ENCODE data around the gene PPP2R2B. TPM values are rescaled to one million over a fixed set of nuclear protein-coding genes. Genes with fewer than 3 reads are reported as not detected.
"Not testable (repeated sequence)": the region's sequence is repeated elsewhere in the genome, so short reads cannot be mapped to it uniquely, and the experiment has no call there.

Gene PPP2R2B
- total RNA-seq, 2 donors from 2014 or later, result 0.70 to 2.0 TPM

- peaks cover 6% of the 10 kb centered on the region for H3K27me3 Mint-ChIP-seq (ENCODE audit: low read depth)
- no peak overlapping the region for H3K4me3 Mint-ChIP-seq
- no peaks in the 10 kb centered on the region for H3K36me3 Mint-ChIP-seq (ENCODE audit: insufficient read depth in 2 of 2)
- no peaks in the 10 kb centered on the region for H3K4me1 Mint-ChIP-seq (ENCODE audit: low read depth)
- no peak for DNase-seq
- H3K27ac Mint-ChIP-seq, result no peak overlapping the region
- no peak for ATAC-seq (replicated peaks in 1 of 2)
- H3K9me3 Mint-ChIP-seq, result no peaks in the 10 kb centered on the region
These were observed 249.6 kb downstream of the PPP2R2B start for GRCh38 chr5:146628950-146629349.

GRCh38 chr5:146626936-146627335 lies 251.6 kb downstream of the PPP2R2B start:
- peaks cover 6% of the 10 kb centered on the region for H3K27me3 Mint-ChIP-seq (ENCODE audit: low read depth)
- no peak for DNase-seq
- H3K36me3 Mint-ChIP-seq (ENCODE audit: insufficient read depth in 2 of 2), result no peaks in the 10 kb centered on the region
- H3K4me1 Mint-ChIP-seq (ENCODE audit: low read depth), result no peaks in the 10 kb centered on the region
- no peak for ATAC-seq (replicated peaks in 1 of 2)
- no peak overlapping the region for H3K4me3 Mint-ChIP-seq
- no peak overlapping the region for H3K27ac Mint-ChIP-seq
- H3K9me3 Mint-ChIP-seq, result no peaks in the 10 kb centered on the region

- H3K4me3 Mint-ChIP-seq, result no peak overlapping the region
- ATAC-seq (replicated peaks in 1 of 2), result no peak
- H3K27me3 Mint-ChIP-seq (ENCODE audit: low read depth), result peaks cover 6% of the 10 kb centered on the region
- H3K4me1 Mint-ChIP-seq (ENCODE audit: low read depth), result no peaks in the 10 kb centered on the region
- no peaks in the 10 kb centered on the region for H3K36me3 Mint-ChIP-seq (ENCODE audit: insufficient read depth in 2 of 2)
- H3K9me3 Mint-ChIP-seq, result no peaks in the 10 kb centered on the region
- DNase-seq, result no peak
- no peak overlapping the region for H3K27ac Mint-ChIP-seq
These were observed 254.4 kb downstream of the PPP2R2B start for GRCh38 chr5:146624179-146624578.

GRCh38 chr5:146623666-146624065 lies 254.9 kb downstream of the PPP2R2B start:
- ATAC-seq (replicated peaks in 1 of 2), result no peak
- Mint-ChIP-seq H3K36me3 (ENCODE audit: insufficient read depth in 2 of 2) (no peaks in the 10 kb centered on the region), H3K9me3 (no peaks in the 10 kb centered on the region)

GRCh38 chr5:146623009-146623408 lies 255.5 kb downstream of the PPP2R2B start:
- Mint-ChIP-seq H3K36me3 (ENCODE audit: insufficient read depth in 2 of 2) (no peaks in the 10 kb centered on the region), H3K9me3 (no peaks in the 10 kb centered on the region), H3K27ac (no peak overlapping the region), H3K4me1 (ENCODE audit: low read depth) (no peaks in the 10 kb centered on the region), H3K4me3 (no peak overlapping the region), H3K27me3 (ENCODE audit: low read depth) (peaks cover 6% of the 10 kb centered on the region)
- DNase-seq (no peak), ATAC-seq (replicated peaks in 1 of 2) (no peak)

More at GRCh38 chr5:146623666-146624065, 254.9 kb downstream of the PPP2R2B start:
- no peak overlapping the region for H3K27ac Mint-ChIP-seq
- no peak for DNase-seq
- H3K4me3 Mint-ChIP-seq, result no peak overlapping the region
- H3K27me3 Mint-ChIP-seq (ENCODE audit: low read depth), result peaks cover 6% of the 10 kb centered on the region
- H3K4me1 Mint-ChIP-seq (ENCODE audit: low read depth), result no peaks in the 10 kb centered on the region

GRCh38 chr5:146622391-146622790 lies 256.2 kb downstream of the PPP2R2B start:
- H3K9me3 Mint-ChIP-seq, result no peaks in the 10 kb centered on the region
- no peak for ATAC-seq (replicated peaks in 1 of 2)
- no peak overlapping the region for H3K4me3 Mint-ChIP-seq
- no peaks in the 10 kb centered on the region for H3K4me1 Mint-ChIP-seq (ENCODE audit: low read depth)
- H3K27ac Mint-ChIP-seq, result no peak overlapping the region
- peaks cover 6% of the 10 kb centered on the region for H3K27me3 Mint-ChIP-seq (ENCODE audit: low read depth)
- no peak for DNase-seq
- H3K36me3 Mint-ChIP-seq (ENCODE audit: insufficient read depth in 2 of 2), result no peaks in the 10 kb centered on the region

- Mint-ChIP-seq H3K27me3 (ENCODE audit: low read depth) (peaks cover 6% of the 10 kb centered on the region), H3K4me1 (ENCODE audit: low read depth) (no peaks in the 10 kb centered on the region), H3K9me3 (peaks cover 6 to 7% of the 10 kb centered on the region in 2 donors), H3K27ac (no peak overlapping the region), H3K4me3 (no peak overlapping the region), H3K36me3 (ENCODE audit: insufficient read depth in 2 of 2) (peaks cover 0 to 1% of the 10 kb centered on the region in 2 donors)
- DNase-seq (no peak), ATAC-seq (replicated peaks in 1 of 2) (no peak)
These were observed 257.9 kb downstream of the PPP2R2B start for GRCh38 chr5:146620669-146621051.

- peaks cover 6 to 10% of the 10 kb centered on the region in 2 donors for H3K9me3 Mint-ChIP-seq
- no peak for DNase-seq
These were observed 258.4 kb downstream of the PPP2R2B start for GRCh38 chr5:146620031-146620668.

GRCh38 chr5:146618434-146618833 lies 260.1 kb downstream of the PPP2R2B start:
- Mint-ChIP-seq H3K27me3 (ENCODE audit: low read depth) (no peaks in the 10 kb centered on the region), H3K4me3 (no peak overlapping the region), H3K4me1 (ENCODE audit: low read depth) (no peaks in the 10 kb centered on the region), H3K36me3 (ENCODE audit: insufficient read depth in 2 of 2) (peaks cover 0 to 1% of the 10 kb centered on the region in 2 donors), H3K27ac (no peak overlapping the region), H3K9me3 (peaks cover 6 to 10% of the 10 kb centered on the region in 2 donors)
- ATAC-seq (replicated peaks in 1 of 2), result no peak
- DNase-seq, result no peak

More at GRCh38 chr5:146620031-146620668, 258.4 kb downstream of the PPP2R2B start:
- peaks cover 6% of the 10 kb centered on the region for H3K27me3 Mint-ChIP-seq (ENCODE audit: low read depth)
- peaks cover 0 to 1% of the 10 kb centered on the region in 2 donors for H3K36me3 Mint-ChIP-seq (ENCODE audit: insufficient read depth in 2 of 2)
- H3K4me3 Mint-ChIP-seq, result no peak overlapping the region
- H3K27ac Mint-ChIP-seq, result no peak overlapping the region
- no peak for ATAC-seq (replicated peaks in 1 of 2)
- H3K4me1 Mint-ChIP-seq (ENCODE audit: low read depth), result no peaks in the 10 kb centered on the region

- not testable (repeated sequence) for ATAC-seq (replicated peaks in 1 of 2); H3K4me3 Mint-ChIP-seq; DNase-seq; H3K27ac Mint-ChIP-seq; H3K4me1 Mint-ChIP-seq (ENCODE audit: low read depth); H3K27me3 Mint-ChIP-seq (ENCODE audit: low read depth); H3K36me3 Mint-ChIP-seq (ENCODE audit: insufficient read depth in 2 of 2); H3K9me3 Mint-ChIP-seq
These were observed 268.8 kb downstream of the PPP2R2B start for GRCh38 chr5:146609731-146610130.

- H3K27me3 Mint-ChIP-seq (ENCODE audit: low read depth), result no peaks in the 10 kb centered on the region
- H3K9me3 Mint-ChIP-seq, result peaks cover 0 to 2% of the 10 kb centered on the region in 2 donors
- DNase-seq (no peak), ATAC-seq (replicated peaks in 1 of 2) (no peak)
- no peak overlapping the region for H3K27ac Mint-ChIP-seq
- H3K4me3 Mint-ChIP-seq, result no peak overlapping the region
- H3K4me1 Mint-ChIP-seq (ENCODE audit: low read depth), result no peaks in the 10 kb centered on the region
- H3K36me3 Mint-ChIP-seq (ENCODE audit: insufficient read depth in 2 of 2), result no peaks in the 10 kb centered on the region
These were observed 270.8 kb downstream of the PPP2R2B start for GRCh38 chr5:146607659-146608332.

GRCh38 chr5:146606893-146607292 lies 271.7 kb downstream of the PPP2R2B start:
- ATAC-seq (replicated peaks in 1 of 2), result no peak
- Mint-ChIP-seq H3K27me3 (ENCODE audit: low read depth) (no peaks in the 10 kb centered on the region), H3K4me3 (no peak overlapping the region), H3K9me3 (peaks cover 0 to 2% of the 10 kb centered on the region in 2 donors), H3K36me3 (ENCODE audit: insufficient read depth in 2 of 2) (no peaks in the 10 kb centered on the region), H3K27ac (no peak overlapping the region), H3K4me1 (ENCODE audit: low read depth) (no peaks in the 10 kb centered on the region)
- DNase-seq, result no peak

- no peak overlapping the region for H3K4me3 Mint-ChIP-seq
- no peaks in the 10 kb centered on the region for H3K36me3 Mint-ChIP-seq (ENCODE audit: insufficient read depth in 2 of 2)
- DNase-seq (no peak), ATAC-seq (replicated peaks in 1 of 2) (no peak)
- no peaks in the 10 kb centered on the region for H3K27me3 Mint-ChIP-seq (ENCODE audit: low read depth)
- no peaks in the 10 kb centered on the region for H3K4me1 Mint-ChIP-seq (ENCODE audit: low read depth)
- H3K27ac Mint-ChIP-seq, result no peak overlapping the region
- no peaks in the 10 kb centered on the region for H3K9me3 Mint-ChIP-seq
These were observed 278.2 kb downstream of the PPP2R2B start for GRCh38 chr5:146600376-146600775.

GRCh38 chr5:146599261-146599660 lies 279.3 kb downstream of the PPP2R2B start:
- Mint-ChIP-seq H3K27me3 (ENCODE audit: low read depth) (no peaks in the 10 kb centered on the region), H3K9me3 (no peaks in the 10 kb centered on the region), H3K4me3 (no peak overlapping the region), H3K36me3 (ENCODE audit: insufficient read depth in 2 of 2) (no peaks in the 10 kb centered on the region), H3K27ac (no peak overlapping the region), H3K4me1 (ENCODE audit: low read depth) (no peaks in the 10 kb centered on the region)
- DNase-seq (no peak), ATAC-seq (replicated peaks in 1 of 2) (no peak)
